ENCODE data around the gene FAM13A. TPM values are rescaled to one million over a fixed set of nuclear protein-coding genes. Genes with fewer than 3 reads are reported as not detected.

FAM13A gene
- total and polyA plus RNA-seq, 9 of the 15 experiments (the other 6 are each of a cell fraction or from before 2014, with no cell fraction given), result 11.3 to 23.3 (median 14.7) TPM

DNA sequence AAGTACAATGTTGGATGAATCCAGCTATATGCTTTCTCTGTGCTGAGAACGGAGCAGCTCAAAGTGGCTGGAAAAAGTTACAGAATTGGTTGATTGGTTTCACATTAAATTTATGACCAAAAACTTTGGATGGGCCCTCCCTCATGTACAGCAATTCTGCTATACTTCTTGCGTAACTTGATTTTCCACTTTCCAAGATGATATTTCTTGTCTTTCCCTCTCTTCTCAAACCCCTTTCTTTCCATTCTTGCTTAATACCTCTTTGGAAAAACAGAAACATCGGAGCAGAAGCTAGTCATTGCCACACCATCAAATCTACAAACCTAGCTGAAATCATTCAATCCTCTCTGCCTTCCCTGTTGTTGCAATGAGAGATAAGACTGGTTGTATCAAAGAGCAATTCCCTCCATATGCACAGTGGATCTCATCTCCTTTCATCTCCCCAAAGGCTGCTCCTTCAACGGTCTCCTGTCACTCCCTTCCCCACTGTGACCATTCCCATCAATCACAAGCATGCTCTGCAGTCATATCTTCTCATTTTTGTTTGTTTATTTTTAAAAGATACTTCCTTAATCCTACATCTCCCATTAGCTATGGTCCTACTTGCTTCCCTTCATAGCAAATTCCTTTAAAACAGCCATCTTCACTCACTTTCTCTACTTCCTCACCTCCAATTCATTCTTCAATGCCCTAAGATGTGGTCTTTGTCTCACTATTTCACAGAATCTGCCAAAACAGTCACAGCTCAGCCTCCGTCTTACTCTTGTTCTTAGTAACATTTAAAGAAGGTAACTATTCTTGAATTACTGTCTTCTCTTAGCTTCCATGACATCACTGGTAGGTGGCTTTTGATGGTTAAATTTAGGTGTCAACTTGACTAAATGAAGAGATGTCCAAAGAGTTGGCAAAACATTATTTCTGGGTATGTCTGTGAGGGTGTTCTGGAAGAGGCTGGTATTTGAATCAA lies 145.5 kb downstream of the FAM13A start:
- no peaks in the 10 kb centered on the region for H3K27me3 ChIP-seq (ENCODE audit: control insufficient read depth in 2 of 2, insufficient read depth in 2 of 2, low read length in 2 of 2)
- BruUV-seq (replicated peaks), result no TSS peak
- POLR2A ChIA-PET, result interaction anchor here (0.6 kb wide), 1 partner anchor 1578 kb away, joined by 4 read pairs; no protein-coding TSS in a partner anchor
- CTCF ChIA-PET (ENCODE audit: low intra/inter-chr PET ratio), result no interaction called here
- H3K4me2 ChIP-seq (ENCODE audit: insufficient read depth, low read length), result no peak overlapping the region
- H3K36me3 ChIP-seq (ENCODE audit: control insufficient read depth, insufficient read depth, low read length), result no peaks in the 10 kb centered on the region
- no peaks in the 10 kb centered on the region for H3K79me2 ChIP-seq (ENCODE audit: control insufficient read depth, insufficient read depth, low read length)
- H3K9me3 ChIP-seq (replicated peaks; ENCODE audit: control insufficient read depth, insufficient read depth, low read depth, low read length), result no peaks in the 10 kb centered on the region
- H3K4me1 ChIP-seq (replicated peaks in 1 of 2; ENCODE audit: control insufficient read depth in 2 of 2, insufficient read depth in 2 of 2, low read length in 2 of 2), result no peaks in the 10 kb centered on the region; a peak in 1 of 5 replicates
- DNase-seq (ENCODE audit: extremely low read depth in 1 of 4, low spot score in 3 of 4) (no peak), ATAC-seq (no peak), FAIRE-seq (no peak)
- 76% methylated on average over 5 of the region's 5 CpGs for WGBS (ENCODE audit: insufficient coverage, low coverage, missing lambda C conversion rate)
- no peak overlapping the region for H3K4me3 ChIP-seq
- no peak overlapping the region for H3K27ac ChIP-seq (ENCODE audit: extremely low read depth, low read depth, low read length)
- H4K20me1 ChIP-seq (replicated peaks; ENCODE audit: control insufficient read depth, insufficient read depth, low read length), result no peaks in the 10 kb centered on the region
- intact Hi-C loops (cut with micrococcal nuclease) (no loop called here), in situ Hi-C loops (cut with MboI) (no loop called here)
- no peak overlapping the region for H3K9ac ChIP-seq (ENCODE audit: insufficient read depth in 1 of 2, low read depth in 2 of 2, low read length in 2 of 2)
- H3K9me1 ChIP-seq (ENCODE audit: control insufficient read depth, insufficient read depth, low read length), result no peaks in the 10 kb centered on the region
- 0 out of 2 replicates have a peak, but pooled peaks have one; percentile 6 for TF ChIP-seq TCF3 (CRISPR knock-in tag; IDR thresholded peaks at IDR 0.05)
- TF ChIP-seq ZNF699 (CRISPR knock-in tag; IDR thresholded peaks at IDR 0.05; ENCODE audit: insufficient replicate concordance), result no peak
- peak; percentile 72 for TF ChIP-seq MEIS2 (IDR thresholded peaks at IDR 0.05; ENCODE audit: partially characterized antibody)
- no peak for TF ChIP-seq NUFIP1 (IDR thresholded peaks at IDR 0.05; ENCODE audit: partially characterized antibody)
- peak; percentile 69; the same call in 1 of the 2 replicates for TF ChIP-seq PKNOX1 (IDR thresholded peaks at IDR 0.05)
- TF ChIP-seq, protein P1, sequence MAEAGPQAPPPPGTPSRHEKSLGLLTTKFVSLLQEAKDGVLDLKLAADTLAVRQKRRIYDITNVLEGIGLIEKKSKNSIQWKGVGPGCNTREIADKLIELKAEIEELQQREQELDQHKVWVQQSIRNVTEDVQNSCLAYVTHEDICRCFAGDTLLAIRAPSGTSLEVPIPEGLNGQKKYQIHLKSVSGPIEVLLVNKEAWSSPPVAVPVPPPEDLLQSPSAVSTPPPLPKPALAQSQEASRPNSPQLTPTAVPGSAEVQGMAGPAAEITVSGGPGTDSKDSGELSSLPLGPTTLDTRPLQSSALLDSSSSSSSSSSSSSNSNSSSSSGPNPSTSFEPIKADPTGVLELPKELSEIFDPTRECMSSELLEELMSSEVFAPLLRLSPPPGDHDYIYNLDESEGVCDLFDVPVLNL (CRISPR knock-in tag; IDR thresholded peaks at IDR 0.05; ENCODE audit: low read depth), result no peak
- TF ChIP-seq CEBPB (tag; IDR thresholded peaks at IDR 0.05), result peak; percentile 78
- peak; percentile 32; the same call in 1 of the 2 replicates for TF ChIP-seq FOXM1 (IDR thresholded peaks at IDR 0.05; ENCODE audit: low read depth)
- TF ChIP-seq FOXM1 (CRISPR knock-in tag; IDR thresholded peaks at IDR 0.05; ENCODE audit: low read depth), result no peak
- TF ChIP-seq ZNF717 (CRISPR knock-in tag; IDR thresholded peaks at IDR 0.05), result no peak
- no peak for TF ChIP-seq HNRNPH1 (optimal IDR thresholded peaks at IDR 0.05; ENCODE audit: low read depth, low read length)
- no peak for TF ChIP-seq HCFC1 (IDR thresholded peaks at IDR 0.05; ENCODE audit: low read depth, low read length)
- TF ChIP-seq, protein P2, sequence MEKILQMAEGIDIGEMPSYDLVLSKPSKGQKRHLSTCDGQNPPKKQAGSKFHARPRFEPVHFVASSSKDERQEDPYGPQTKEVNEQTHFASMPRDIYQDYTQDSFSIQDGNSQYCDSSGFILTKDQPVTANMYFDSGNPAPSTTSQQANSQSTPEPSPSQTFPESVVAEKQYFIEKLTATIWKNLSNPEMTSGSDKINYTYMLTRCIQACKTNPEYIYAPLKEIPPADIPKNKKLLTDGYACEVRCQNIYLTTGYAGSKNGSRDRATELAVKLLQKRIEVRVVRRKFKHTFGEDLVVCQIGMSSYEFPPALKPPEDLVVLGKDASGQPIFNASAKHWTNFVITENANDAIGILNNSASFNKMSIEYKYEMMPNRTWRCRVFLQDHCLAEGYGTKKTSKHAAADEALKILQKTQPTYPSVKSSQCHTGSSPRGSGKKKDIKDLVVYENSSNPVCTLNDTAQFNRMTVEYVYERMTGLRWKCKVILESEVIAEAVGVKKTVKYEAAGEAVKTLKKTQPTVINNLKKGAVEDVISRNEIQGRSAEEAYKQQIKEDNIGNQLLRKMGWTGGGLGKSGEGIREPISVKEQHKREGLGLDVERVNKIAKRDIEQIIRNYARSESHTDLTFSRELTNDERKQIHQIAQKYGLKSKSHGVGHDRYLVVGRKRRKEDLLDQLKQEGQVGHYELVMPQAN (IDR thresholded peaks at IDR 0.05; ENCODE audit: borderline replicate concordance), result no peak
- TF ChIP-seq CEBPG (CRISPR knock-in tag; IDR thresholded peaks at IDR 0.05), result no peak
- peak; percentile 25 to 46; a peak in 1 of 4 replicates for TF ChIP-seq CEBPG (tag; conservative IDR thresholded peaks at IDR 0.05 in 1 of 2, IDR thresholded peaks at IDR 0.05 in 1 of 2)
- no peak overlapping the region for H2AFZ ChIP-seq (ENCODE audit: low read depth, low read length)

All from K562 (cell line).